Middle frontal gyrus (tissue), 1 donor: ENCODE measurements around the gene ANKFN1.

ENCODE experiments used
- DNase-seq: peaks from one replicate; pipeline ENCODE4 v3.0.0-alpha.2; 2015; ENCODE audit warnings: low spot score; ENCODE audit errors: extremely low spot score

ANKFN1 gene

DNA sequence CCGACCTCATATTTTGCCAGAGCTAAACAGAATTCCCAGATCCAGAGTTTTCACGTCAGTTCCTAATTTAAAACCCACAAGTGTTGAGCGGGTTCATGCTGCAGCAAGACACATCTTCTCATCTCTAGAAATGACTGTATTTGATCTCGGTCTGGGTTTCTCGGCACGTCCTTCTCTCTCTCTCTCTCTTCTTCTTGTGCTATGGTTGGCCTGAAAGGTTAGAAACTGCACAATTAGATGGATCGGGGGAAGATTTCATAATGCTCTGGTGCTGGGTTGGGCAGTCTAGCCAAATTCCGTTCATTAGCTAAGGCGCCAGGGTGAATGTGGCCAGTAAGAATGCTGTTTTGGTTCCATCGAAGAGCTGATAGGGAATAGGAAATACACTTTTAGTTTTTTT, 281.3 kb downstream of the ANKFN1 start:
- no peak for DNase-seq

DNA sequence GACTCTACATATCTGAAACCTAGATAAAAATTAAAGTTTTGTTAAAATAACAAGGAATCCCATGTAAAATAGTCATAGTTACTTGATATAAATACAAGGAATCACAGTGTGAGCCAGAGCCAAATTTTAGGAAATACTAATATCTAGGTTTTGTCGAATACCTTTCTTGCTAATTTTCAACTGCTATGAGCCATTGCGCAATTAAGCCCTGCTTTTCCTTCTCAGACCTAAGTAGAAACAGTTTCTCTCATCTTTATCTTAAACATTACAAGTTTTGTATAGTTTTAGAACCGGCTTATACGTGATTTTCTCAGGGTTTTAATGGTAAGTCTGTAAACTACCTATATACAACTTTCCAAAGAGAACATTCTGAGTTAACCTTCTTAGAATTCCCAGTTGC, 282.9 kb downstream of the ANKFN1 start:
- DNase-seq: no peak

DNA sequence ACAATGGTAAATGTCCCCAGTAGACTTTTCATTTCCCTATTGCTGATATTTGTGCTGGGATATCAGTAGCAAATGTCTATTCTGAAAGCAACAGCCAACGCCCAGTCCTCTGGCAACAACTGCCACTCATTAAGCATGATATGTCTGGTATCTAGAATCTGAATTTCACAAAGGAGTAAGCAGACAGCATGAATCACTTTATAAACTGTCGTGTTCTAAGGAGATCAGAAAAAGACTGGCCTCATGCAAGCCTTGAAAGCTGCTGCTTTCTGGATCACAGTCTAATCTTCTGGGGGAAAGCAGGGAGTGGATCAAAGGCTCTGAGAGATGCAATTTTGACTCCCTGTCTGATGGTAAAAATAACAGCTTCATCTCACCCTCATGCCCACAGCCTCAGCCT, 287.1 kb downstream of the ANKFN1 start:
- no peak for DNase-seq

- DNase-seq: no peak
Observed at GRCh38 chr17:56441308-56441707, 288.0 kb downstream of the ANKFN1 start.

DNA sequence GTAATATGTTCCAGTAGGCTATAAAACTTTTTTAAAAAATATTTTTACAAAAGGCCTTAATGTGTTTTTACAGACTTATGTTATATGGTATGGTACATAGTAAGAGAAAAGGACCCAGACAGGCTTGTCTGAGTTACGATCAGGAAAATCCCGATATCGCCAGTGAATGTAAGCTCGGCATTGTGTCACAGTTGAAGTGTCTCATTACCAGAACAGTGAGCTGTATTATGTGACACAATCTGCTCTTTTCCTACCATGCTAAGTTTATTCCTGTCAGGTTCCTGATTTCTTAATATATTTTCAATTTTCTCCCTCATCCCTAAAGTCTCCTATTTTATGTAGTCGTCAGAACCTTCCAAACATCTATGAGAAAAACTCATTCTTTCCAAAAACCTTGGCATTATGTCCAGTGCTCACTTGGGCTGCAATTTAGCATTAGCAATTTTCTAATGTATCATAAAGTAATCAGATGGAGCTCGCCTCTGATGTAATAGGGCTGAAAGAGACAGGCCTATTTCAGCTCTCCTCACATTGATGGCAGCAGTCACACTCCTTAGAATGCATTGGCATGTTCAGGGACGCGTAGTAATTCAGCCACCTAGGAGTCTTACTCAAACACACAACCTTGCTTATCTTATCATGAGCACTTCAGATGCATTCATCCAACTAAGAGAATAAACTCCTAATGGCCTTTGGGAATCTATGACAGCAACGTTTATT, 292.6 kb downstream of the ANKFN1 start:
- DNase-seq: no peak

DNA sequence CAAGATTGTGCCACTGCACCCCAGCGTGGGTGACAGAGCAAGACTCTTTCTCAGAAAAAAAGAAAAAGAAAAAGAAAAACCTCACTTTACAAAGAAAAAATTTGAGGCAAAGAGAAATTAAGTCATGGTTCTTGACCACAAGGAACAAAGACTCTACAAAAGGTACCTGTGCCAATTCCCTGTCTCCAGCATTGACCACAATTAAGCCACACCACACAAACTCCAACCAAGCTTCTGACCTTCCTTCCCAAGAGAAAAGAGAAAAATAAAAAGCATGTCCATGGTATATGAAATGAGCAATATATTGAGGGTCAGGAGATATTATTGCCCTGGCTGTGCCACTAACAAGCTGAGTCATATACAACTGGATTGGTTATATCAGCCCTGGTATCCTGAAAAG, 293.9 kb downstream of the ANKFN1 start:
- no peak for DNase-seq

DNA sequence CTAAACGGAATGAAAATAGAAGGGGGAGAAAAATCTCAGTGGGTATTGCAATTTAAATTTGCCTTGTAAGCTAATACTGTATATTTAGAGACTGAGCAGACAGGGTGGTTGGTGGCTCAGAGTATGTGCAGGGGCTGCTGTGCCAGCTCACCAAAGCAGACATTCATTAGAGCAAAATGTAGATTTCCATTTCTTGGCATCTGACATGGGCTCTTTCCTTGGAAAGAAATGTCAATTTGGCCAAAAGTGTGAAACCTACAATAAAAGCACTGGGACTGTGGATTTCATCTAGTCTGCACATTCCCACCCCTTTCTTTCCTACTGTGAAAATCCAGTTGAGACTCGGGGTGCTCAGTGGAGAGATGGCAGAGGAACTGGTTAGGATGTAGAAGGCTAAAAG, 295.1 kb downstream of the ANKFN1 start:
- DNase-seq: no peak

- DNase-seq: no peak
Observed at GRCh38 chr17:56449176-56449575, 295.9 kb downstream of the ANKFN1 start.

DNA sequence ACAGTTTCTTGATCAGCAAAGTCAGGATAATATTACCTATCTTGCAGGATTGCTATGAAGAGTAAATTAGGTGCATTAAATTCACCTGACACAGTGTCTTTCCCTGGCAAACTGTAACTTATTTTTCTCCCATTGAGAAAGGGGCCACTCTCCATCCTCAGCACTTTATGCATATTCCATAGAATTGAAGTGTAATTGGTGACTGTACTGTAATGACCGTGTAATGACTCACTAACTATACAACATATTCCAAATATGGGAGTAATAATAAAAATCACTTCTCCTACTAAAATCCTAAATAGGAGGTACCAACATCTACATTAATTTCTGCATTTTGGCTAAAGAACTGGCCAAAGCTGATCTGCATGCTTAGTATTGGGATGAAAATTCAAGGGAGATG, 298.4 kb downstream of the ANKFN1 start:
- no peak for DNase-seq

GRCh38 chr17:56452461-56452860, 299.2 kb downstream of the ANKFN1 start:
- no peak for DNase-seq

GRCh38 chr17:56457501-56457900, 304.2 kb downstream of the ANKFN1 start:
- DNase-seq: no peak

DNA sequence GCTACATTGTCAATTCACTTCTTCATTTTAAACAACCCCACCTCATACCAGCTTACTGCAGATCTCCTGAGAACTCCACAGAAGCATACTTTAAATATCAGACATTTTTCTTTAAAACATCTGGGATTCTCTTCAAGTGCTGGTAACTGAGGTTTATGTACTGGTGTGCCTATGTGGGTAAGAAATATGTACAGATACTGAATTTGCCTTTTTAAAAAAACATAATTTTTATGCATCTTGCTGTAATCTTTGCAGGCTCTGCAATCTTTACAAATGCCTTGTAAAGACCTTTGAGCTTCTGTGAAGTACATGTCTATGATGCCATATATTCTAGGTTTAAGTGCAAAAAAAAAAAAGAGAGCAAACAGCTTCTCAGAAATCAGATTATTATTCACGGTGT, 312.6 kb downstream of the ANKFN1 start:
- DNase-seq: no peak

DNA sequence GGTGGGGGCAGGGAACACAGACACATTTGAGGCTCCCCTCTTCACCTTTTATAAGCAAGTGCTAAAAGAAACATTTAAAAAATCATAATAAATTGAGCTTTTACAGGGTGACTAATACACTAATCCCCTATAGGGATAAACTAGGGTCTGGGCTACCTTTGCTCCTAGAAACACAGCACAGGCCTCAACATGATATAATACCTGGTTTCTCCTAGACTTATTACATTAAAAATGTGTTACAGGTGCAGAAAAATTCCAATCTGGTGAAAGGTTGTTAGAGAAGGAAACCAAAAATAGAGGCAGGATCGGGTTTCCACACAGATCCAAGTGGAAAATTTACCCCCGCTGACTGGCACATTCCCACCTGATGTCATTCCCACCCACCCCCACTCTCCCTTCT, 315.6 kb downstream of the ANKFN1 start:
- DNase-seq: no peak

DNA sequence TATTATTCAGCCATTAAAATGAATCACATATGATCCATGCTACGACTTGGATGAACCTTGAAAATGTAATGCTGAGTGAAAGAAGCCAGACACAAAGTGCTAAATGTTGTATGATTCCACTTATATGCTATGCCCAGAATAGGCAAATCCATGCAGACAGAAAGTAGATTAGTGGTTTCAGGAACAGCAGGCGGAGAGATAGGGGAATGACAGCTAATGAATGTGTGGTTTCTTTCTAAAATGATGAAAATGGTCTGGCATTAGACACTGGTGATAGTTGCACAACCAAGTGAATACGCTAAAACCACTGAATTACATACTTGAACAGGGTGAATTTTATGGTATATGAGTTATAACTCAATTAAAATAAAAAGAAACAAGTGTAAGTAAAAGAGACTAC, 318.4 kb downstream of the ANKFN1 start:
- no peak for DNase-seq

DNA sequence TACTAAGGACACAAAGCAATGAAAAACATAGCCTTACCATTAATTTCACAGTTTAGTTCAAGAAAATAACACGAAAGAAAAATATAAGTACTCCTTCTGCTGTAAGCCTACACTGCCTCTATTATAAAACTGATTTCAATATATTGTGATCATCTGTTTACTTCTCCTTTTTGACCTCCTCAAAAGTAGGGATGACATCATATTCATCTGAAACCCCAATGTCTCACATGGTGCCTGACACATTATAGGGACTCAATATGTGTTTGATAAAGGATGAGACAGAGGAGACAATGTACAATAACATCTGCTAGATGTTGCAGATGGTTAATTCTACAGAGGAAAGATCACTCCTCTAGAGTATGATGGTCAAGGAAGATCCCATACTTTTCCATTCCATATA, 321.8 kb downstream of the ANKFN1 start:
- DNase-seq: no peak

DNA sequence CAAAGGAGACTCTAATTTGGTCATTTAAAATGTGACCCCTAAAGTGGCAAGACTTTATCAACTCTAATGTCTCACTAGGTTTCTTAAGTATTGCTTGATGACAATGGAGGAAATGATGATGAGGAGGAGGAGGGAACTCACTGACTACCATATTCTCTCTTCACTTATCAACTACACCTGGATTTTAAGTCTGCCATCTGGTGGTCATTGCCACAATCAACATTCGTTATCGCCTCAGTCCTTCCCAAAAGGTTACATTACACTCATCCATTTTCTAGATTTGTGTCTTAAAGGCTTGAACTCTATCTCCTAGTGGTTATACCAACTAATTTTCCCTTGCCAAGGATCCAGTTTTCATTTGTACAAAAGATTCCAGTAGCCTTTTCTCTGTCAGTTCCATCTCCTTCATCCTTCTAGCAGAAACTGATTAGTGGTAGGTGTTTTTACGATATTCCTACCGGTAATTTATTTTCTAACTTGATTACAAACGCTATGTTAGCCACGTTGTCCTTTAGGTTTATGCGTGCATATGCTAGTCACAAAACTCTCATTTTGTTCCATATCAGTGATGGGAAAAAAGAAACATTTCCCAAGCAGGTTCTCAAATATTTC, 325.7 kb downstream of the ANKFN1 start:
- no peak for DNase-seq

GRCh38 chr17:56480501-56480900, 327.2 kb downstream of the ANKFN1 start:
- no peak for DNase-seq

GRCh38 chr17:56481659-56482058, 328.4 kb downstream of the ANKFN1 start:
- no peak for DNase-seq

DNA sequence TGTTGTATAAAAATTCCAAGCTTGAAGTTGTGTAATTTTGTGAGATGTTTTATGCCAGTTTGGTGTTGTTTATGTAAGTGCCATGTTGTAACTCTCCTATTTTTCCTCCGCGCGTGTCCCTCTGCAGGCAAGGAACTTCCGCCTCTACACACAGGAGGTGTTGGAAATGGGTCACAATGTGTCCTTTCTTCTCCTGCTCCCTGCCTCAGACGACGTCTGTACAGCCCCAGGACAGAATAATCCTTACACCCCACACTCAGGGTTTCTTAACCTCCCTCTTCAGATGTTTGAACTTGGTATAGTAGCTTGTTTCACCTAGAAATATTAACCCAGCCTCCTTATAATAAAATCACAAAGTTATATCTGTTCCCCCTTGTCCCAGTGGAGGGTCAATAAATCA, 329.0 kb downstream of the ANKFN1 start:
- no peak for DNase-seq

GRCh38 chr17:56486732-56487131, 333.5 kb downstream of the ANKFN1 start:
- DNase-seq: no peak

- no peak for DNase-seq
Observed at GRCh38 chr17:56488800-56489199, 335.5 kb downstream of the ANKFN1 start.

DNA sequence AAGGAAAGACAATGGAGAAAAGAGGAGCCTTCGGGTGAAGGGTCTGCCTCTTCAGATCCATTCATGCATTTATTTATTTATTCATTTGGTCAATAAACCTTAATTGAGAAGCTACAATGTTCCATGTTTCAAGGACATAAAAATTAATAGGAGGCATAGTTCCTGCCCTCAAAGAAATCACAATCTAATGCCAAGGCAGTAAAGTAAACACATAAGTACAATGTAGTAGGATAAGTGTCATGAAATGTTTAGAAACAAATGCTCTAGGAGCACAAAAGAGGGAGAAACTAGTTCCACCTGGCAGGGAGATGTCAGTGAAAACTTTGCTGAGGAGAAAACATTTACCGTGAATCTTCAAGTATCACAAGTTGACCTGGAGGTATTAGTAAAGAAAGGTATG, 336.7 kb downstream of the ANKFN1 start:
- no peak for DNase-seq

DNA sequence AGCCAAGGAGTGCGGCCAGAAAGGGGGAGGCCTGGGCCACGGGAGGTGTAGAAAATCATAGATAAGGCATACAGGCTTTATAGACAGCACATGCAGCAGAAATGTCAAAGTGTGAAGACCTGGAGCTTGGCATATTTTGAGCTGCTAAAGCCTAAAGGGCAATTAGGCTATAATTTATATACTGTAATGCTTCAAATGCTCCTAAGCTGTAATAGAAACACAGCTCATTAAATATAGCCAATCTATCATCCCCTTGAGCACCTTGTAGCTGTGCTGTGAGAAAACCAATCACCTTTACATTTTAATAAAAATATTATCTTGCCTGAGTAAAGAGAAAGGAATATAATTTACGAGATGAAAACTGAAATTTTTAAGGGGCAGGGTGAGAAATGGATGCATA, 342.3 kb downstream of the ANKFN1 start:
- no peak for DNase-seq
